Neural cell (in vitro differentiated cells): ENCODE measurements around the gene C1orf35.

ENCODE experiments used
- EP300 ChIP-seq: fragments of 450-650 bp; conservative IDR thresholded peaks from 2 replicates; pipeline ENCODE4 v1.6.1; 2014; ENCODE audit warnings: antibody characterized with exemption, mild to moderate bottlenecking, moderate library complexity; ENCODE audit not compliant: poor library complexity, severe bottlenecking
- EZH2 ChIP-seq: fragments of 200-600, 300-800 bp; shearing (Covaris generic), sonication (generic); IDR thresholded peaks from 2 replicates; pipeline ENCODE4 v1.6.1; 2014; ENCODE audit warnings: antibody characterized with exemption, low read length, borderline replicate concordance, mild to moderate bottlenecking; ENCODE audit not compliant: insufficient read depth, poor library complexity, severe bottlenecking
- POLR2AphosphoS5 ChIP-seq: IDR thresholded peaks from 2 replicates; pipeline ENCODE4 v1.6.1; 2012

- TF ChIP-seq EP300 (no peak), POLR2AphosphoS5 (no peak), EZH2 (no peak)
These were observed 40.9 kb downstream of the C1orf35 start for GRCh38 chr1:228062085-228062791.
